DMS53 treated with DMSO at 0.1 percent for 48 hours (cell line): ENCODE results near the gene PRM1.

ENCODE experiments used
- DNase-seq: peaks from one replicate; lab custom pipeline; 2025; ENCODE audit not compliant: unreplicated experiment; lab: John Stamatoyannopoulos, UW

The PRM1 gene

GRCh38 chr16:11280616-11281522 is at the start of gene PRM1:
Gene PRM1 (minus strand): TSS chr16:11281330. CDS start chr16:11281238, 92 bp downstream.
- DNase-seq, result no peak

- DNase-seq, result no peak
Observed at GRCh38 chr16:11330526-11331237, 49.6 kb upstream of the PRM1 start.

GRCh38 chr16:11329891-11330290 is 48.8 kb upstream of the PRM1 start:
- no peak for DNase-seq

- DNase-seq, result no peak
Observed at GRCh38 chr16:11329071-11329491, 48.0 kb upstream of the PRM1 start.

GRCh38 chr16:11328172-11329070 is 47.3 kb upstream of the PRM1 start:
- DNase-seq, result no peak

GRCh38 chr16:11327277-11328171 is 46.4 kb upstream of the PRM1 start:
- DNase-seq, result no peak

GRCh38 chr16:11326737-11327276 is 45.7 kb upstream of the PRM1 start:
- no peak for DNase-seq

- no peak for DNase-seq
Observed at GRCh38 chr16:11326084-11326736, 45.1 kb upstream of the PRM1 start.

GRCh38 chr16:11325404-11326083 is 44.4 kb upstream of the PRM1 start:
- DNase-seq, result no peak

- DNase-seq, result no peak
Observed at GRCh38 chr16:11323551-11324336, 42.6 kb upstream of the PRM1 start.

GRCh38 chr16:11322823-11323222 is 41.7 kb upstream of the PRM1 start:
- no peak for DNase-seq

GRCh38 chr16:11321662-11322061 is 40.5 kb upstream of the PRM1 start:
- no peak for DNase-seq

GRCh38 chr16:11320170-11320569 is 39.0 kb upstream of the PRM1 start:
- DNase-seq, result peak; percentile 20

- no peak for DNase-seq
Observed at GRCh38 chr16:11319529-11320146, 38.5 kb upstream of the PRM1 start.

- no peak for DNase-seq
Observed at GRCh38 chr16:11318817-11319216, 37.7 kb upstream of the PRM1 start.

- no peak for DNase-seq
Observed at GRCh38 chr16:11316331-11317015, 35.3 kb upstream of the PRM1 start.

- DNase-seq, result no peak
Observed at GRCh38 chr16:11315510-11315909, 34.4 kb upstream of the PRM1 start.
